Parathyroid adenoma (tissue), 2 donors: ENCODE data around the gene MAGI3.
"Not testable (repeated sequence)": the region's sequence is repeated elsewhere in the genome, so short reads cannot be mapped to it uniquely, and the experiment has no call there.

Source experiments
- H2AFZ ChIP-seq: fragments of 300-600 bp; sonication (generic); one replicate; pipeline ENCODE4 v1.7.0; 2017; ENCODE audit warnings: antibody characterized with exemption, mild to moderate bottlenecking
- H3K27ac ChIP-seq: fragments of 300-600 bp; sonication (generic); one replicate; pipeline ENCODE4 v1.7.0; 2017
- H3K27me3 ChIP-seq: fragments of 300-600 bp; sonication (generic); one replicate; pipeline ENCODE4 v1.7.0; 2017; ENCODE audit warnings: low read length; ENCODE audit not compliant: control insufficient read depth, insufficient read depth
- H3K36me3 ChIP-seq: fragments of 300-600 bp; sonication (generic); one replicate; pipeline ENCODE4 v1.7.0; 2017; ENCODE audit warnings: low read length; ENCODE audit not compliant: control insufficient read depth, insufficient read depth
- H3K4me1 ChIP-seq: fragments of 300-600 bp; sonication (generic); one replicate; pipeline ENCODE4 v1.7.0; 2017; ENCODE audit warnings: control low read depth
- H3K4me2 ChIP-seq: fragments of 300-600 bp; sonication (generic); one replicate; pipeline ENCODE4 v1.7.0; 2017; ENCODE audit warnings: low read length
- H3K4me3 ChIP-seq: fragments of 300-600 bp; sonication (generic); one replicate; pipeline ENCODE4 v1.7.0; 2017; ENCODE audit warnings: low read depth, low read length
- H3K79me2 ChIP-seq: fragments of 300-600 bp; sonication (generic); one replicate; pipeline ENCODE4 v1.7.0; 2017; ENCODE audit warnings: control low read depth
- H3K9ac ChIP-seq: fragments of 300-600 bp; sonication (generic); one replicate; pipeline ENCODE4 v1.7.0; 2017; ENCODE audit warnings: mild to moderate bottlenecking
- H3K9me3 ChIP-seq: fragments of 300-600 bp; sonication (generic); one replicate; pipeline ENCODE4 v1.7.0; 2017; ENCODE audit warnings: low read length; ENCODE audit not compliant: control insufficient read depth
- CTCF ChIP-seq: fragments of 300-600 bp; sonication (generic); IDR thresholded peaks from one replicate; pipeline ENCODE4 v1.7.0; 2017; ENCODE audit warnings: antibody characterized with exemption, mild to moderate bottlenecking
- donor health status: primary hyperparathyroidism.

The MAGI3 gene

GRCh38 chr1:113551728-113552127 is 161.4 kb downstream of the MAGI3 start:
- no peak for TF ChIP-seq CTCF
- Histone ChIP-seq H3K27ac (no peak overlapping the region), H3K4me1 (no peaks in the 10 kb centered on the region), H2AFZ (no peak overlapping the region), H3K4me2 (no peak overlapping the region), H3K9ac (no peak overlapping the region), H3K4me3 (no peak overlapping the region), H3K27me3 (no peaks in the 10 kb centered on the region), H3K36me3 (no peaks in the 10 kb centered on the region), H3K79me2 (no peaks in the 10 kb centered on the region), H3K9me3 (no peaks in the 10 kb centered on the region)

- H3K9ac ChIP-seq, result no peak overlapping the region
- no peaks in the 10 kb centered on the region for H3K9me3 ChIP-seq
These were observed 161.9 kb downstream of the MAGI3 start for GRCh38 chr1:113552244-113552643.

GRCh38 chr1:113557187-113557586 is 166.9 kb downstream of the MAGI3 start:
- no peaks in the 10 kb centered on the region for H3K36me3 ChIP-seq
- H3K9ac ChIP-seq, result no peak overlapping the region
- H3K4me3 ChIP-seq, result no peak overlapping the region
- H3K9me3 ChIP-seq, result no peaks in the 10 kb centered on the region
- H3K4me2 ChIP-seq, result no peak overlapping the region
- TF ChIP-seq CTCF, result no peak
- no peaks in the 10 kb centered on the region for H3K79me2 ChIP-seq
- H3K4me1 ChIP-seq, result no peaks in the 10 kb centered on the region
- H3K27ac ChIP-seq, result no peak overlapping the region
- H3K27me3 ChIP-seq, result no peaks in the 10 kb centered on the region
- H2AFZ ChIP-seq, result no peak overlapping the region

More at GRCh38 chr1:113552244-113552643, 161.9 kb downstream of the MAGI3 start:
- Histone ChIP-seq H3K4me1 (no peaks in the 10 kb centered on the region), H3K4me3 (no peak overlapping the region), H3K36me3 (no peaks in the 10 kb centered on the region), H3K27me3 (no peaks in the 10 kb centered on the region), H2AFZ (no peak overlapping the region), H3K4me2 (no peak overlapping the region), H3K79me2 (no peaks in the 10 kb centered on the region), H3K27ac (no peak overlapping the region)
- TF ChIP-seq CTCF, result no peak

GRCh38 chr1:113565621-113566020 is 175.3 kb downstream of the MAGI3 start:
- no peak for TF ChIP-seq CTCF
- H2AFZ ChIP-seq, result no peak overlapping the region
- no peak overlapping the region for H3K27ac ChIP-seq
- no peak overlapping the region for H3K4me3 ChIP-seq
- no peak overlapping the region for H3K9ac ChIP-seq
- no peaks in the 10 kb centered on the region for H3K27me3 ChIP-seq
- no peaks in the 10 kb centered on the region for H3K9me3 ChIP-seq
- H3K79me2 ChIP-seq, result no peaks in the 10 kb centered on the region
- H3K4me2 ChIP-seq, result no peak overlapping the region
- H3K36me3 ChIP-seq, result no peaks in the 10 kb centered on the region
- no peaks in the 10 kb centered on the region for H3K4me1 ChIP-seq

GRCh38 chr1:113567427-113567826 is 177.1 kb downstream of the MAGI3 start:
- H2AFZ ChIP-seq, result no peak overlapping the region
- no peaks in the 10 kb centered on the region for H3K4me1 ChIP-seq
- H3K79me2 ChIP-seq, result no peaks in the 10 kb centered on the region
- H3K36me3 ChIP-seq, result no peaks in the 10 kb centered on the region
- H3K4me3 ChIP-seq, result no peak overlapping the region
- no peak overlapping the region for H3K4me2 ChIP-seq
- no peaks in the 10 kb centered on the region for H3K9me3 ChIP-seq
- TF ChIP-seq CTCF, result no peak
- no peak overlapping the region for H3K9ac ChIP-seq
- no peaks in the 10 kb centered on the region for H3K27me3 ChIP-seq
- H3K27ac ChIP-seq, result no peak overlapping the region

- H3K27me3 ChIP-seq, H3K27ac ChIP-seq, H3K4me3 ChIP-seq, H3K9me3 ChIP-seq, H2AFZ ChIP-seq, H3K4me1 ChIP-seq, H3K36me3 ChIP-seq, H3K9ac ChIP-seq, H3K79me2 ChIP-seq, H3K4me2 ChIP-seq: not testable (repeated sequence)
These were observed 185.5 kb downstream of the MAGI3 start for GRCh38 chr1:113575744-113576260.
